NB4 (cell line): ENCODE results near the gene ABCC10.

Experiments used
- POLR2A ChIP-seq: IDR thresholded peaks from 2 replicates; pipeline ENCODE4 v1.6.1; 2011; ENCODE audit warnings: mild to moderate bottlenecking; ENCODE audit not compliant: insufficient read length; ENCODE audit errors: extremely low read depth
- TF ChIP-seq, protein P1 (sequence below): IDR thresholded peaks from one replicate; pipeline ENCODE4 v1.5.1; 2012; ENCODE audit warnings: low read depth, low read length

DNA sequence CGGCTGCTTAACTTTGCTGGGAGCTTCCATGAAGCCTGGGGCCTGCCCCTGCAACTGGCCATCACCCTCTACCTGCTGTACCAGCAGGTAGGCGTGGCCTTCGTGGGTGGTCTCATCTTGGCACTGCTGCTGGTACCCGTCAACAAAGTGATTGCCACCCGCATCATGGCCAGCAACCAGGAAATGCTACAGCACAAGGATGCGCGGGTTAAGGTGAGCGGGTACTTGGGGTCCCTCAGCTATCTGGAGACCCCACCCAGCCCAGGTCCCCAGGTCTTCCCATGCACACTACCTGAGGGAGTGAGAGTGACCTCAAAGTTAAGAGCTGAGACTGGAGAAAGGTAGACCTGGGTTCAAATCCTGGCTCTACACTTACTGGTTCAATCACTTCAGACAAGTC lies 5.8 kb downstream of the ABCC10 start:
- TF ChIP-seq, protein P1, sequence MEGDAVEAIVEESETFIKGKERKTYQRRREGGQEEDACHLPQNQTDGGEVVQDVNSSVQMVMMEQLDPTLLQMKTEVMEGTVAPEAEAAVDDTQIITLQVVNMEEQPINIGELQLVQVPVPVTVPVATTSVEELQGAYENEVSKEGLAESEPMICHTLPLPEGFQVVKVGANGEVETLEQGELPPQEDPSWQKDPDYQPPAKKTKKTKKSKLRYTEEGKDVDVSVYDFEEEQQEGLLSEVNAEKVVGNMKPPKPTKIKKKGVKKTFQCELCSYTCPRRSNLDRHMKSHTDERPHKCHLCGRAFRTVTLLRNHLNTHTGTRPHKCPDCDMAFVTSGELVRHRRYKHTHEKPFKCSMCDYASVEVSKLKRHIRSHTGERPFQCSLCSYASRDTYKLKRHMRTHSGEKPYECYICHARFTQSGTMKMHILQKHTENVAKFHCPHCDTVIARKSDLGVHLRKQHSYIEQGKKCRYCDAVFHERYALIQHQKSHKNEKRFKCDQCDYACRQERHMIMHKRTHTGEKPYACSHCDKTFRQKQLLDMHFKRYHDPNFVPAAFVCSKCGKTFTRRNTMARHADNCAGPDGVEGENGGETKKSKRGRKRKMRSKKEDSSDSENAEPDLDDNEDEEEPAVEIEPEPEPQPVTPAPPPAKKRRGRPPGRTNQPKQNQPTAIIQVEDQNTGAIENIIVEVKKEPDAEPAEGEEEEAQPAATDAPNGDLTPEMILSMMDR = no peak
- TF ChIP-seq POLR2A = no peak
